AG09319 (cell line): ENCODE results near the gene EPM2A.

Source experiments
- DNase-seq: peaks from one replicate; pipeline ENCODE4 v3.0.0-alpha.2; 2010; ENCODE audit warnings: low read depth; ENCODE audit errors: extremely low read depth
- TF ChIP-seq, protein P1 (sequence below): IDR thresholded peaks from 2 replicates; pipeline ENCODE4 v1.5.1; 2011; ENCODE audit warnings: low read depth, mild to moderate bottlenecking, inconsistent platforms, low read length, moderate library complexity

EPM2A gene

DNA sequence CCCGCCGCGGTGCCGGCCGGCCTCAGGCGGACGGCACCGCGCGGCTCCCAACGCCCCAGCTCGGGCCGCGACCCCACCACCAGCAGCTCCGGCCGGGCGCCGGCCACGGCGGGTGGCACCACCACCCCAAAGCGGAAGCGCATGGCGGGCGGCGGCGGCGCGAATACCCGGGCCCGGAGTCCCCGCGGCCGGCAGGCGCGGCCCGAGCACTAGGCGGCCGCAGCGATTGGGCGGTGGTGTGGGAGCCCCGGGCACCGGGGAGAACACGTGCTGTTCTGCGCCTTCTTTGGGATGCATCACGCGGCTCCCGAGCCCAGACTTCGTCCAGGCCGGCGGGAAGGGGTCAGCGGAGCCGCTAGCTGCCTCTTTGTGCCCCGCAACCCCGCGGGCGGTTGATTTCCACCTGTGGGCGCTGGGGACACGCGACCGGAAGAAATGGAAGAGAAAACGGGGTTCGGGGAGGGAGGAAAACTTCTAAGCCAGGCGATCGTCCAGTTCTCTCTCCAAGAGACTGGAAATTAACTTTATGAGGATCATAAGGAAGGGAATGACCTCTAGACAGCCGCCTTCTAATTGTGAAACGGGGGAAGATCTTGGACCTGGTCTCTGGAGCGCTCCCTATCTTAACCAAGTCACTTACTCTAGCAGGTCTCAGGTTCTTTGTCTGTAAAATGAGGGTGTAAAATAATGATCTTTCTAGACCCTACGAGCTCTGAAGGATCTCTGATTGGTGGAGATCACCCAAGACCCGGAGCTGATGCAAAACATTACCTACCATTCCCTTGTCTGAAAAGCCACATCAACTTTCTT is at the start of gene EPM2A:
Gene EPM2A (minus strand): TSS at position 165 of the 810 bp plus-strand sequence. CDS start 22 bp downstream, at position 143.
- peak; percentile 48 for DNase-seq
- TF ChIP-seq, protein P1, sequence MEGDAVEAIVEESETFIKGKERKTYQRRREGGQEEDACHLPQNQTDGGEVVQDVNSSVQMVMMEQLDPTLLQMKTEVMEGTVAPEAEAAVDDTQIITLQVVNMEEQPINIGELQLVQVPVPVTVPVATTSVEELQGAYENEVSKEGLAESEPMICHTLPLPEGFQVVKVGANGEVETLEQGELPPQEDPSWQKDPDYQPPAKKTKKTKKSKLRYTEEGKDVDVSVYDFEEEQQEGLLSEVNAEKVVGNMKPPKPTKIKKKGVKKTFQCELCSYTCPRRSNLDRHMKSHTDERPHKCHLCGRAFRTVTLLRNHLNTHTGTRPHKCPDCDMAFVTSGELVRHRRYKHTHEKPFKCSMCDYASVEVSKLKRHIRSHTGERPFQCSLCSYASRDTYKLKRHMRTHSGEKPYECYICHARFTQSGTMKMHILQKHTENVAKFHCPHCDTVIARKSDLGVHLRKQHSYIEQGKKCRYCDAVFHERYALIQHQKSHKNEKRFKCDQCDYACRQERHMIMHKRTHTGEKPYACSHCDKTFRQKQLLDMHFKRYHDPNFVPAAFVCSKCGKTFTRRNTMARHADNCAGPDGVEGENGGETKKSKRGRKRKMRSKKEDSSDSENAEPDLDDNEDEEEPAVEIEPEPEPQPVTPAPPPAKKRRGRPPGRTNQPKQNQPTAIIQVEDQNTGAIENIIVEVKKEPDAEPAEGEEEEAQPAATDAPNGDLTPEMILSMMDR: no peak

DNA sequence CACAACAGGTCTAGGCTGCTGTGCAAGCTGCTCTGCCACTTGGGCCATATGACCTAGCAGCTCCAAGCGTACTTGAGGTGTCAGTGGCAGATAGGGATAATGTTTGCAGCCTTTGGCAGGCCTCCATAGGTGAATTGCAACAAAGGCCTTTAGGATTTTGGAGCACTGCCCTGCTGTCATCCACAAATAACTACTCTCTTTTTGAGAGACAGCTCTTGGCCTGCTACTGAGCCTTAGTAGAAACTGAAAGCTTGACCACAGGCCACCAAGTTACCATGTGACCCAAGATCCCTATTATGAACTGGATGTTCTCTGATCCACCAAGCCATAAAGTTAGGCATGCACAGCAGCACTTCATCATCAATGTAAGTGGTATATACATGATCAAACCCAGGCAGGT is 49.4 kb upstream of the EPM2A start:
- TF ChIP-seq, protein P1: no peak
- no peak for DNase-seq

DNA sequence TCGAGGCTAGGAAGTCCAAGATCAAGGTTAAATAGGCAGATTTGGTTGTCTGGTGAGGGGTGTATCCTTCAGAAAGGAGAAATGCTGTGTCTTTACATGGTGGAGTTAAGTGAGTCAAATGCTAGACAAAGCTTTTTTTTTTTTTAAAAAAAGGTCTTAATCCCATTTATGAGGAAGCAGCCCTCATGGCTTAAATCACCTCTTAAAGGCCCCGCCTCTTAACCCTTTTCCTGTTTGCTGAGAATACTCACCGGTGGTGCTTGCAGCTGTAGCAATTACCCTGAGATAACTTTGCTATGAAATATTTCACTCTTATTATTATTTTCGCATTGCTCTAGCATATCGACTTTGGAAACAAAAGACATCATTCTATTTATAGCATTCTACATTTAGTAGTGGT is 48.5 kb upstream of the EPM2A start:
- TF ChIP-seq, protein P1: no peak
- no peak for DNase-seq

DNA sequence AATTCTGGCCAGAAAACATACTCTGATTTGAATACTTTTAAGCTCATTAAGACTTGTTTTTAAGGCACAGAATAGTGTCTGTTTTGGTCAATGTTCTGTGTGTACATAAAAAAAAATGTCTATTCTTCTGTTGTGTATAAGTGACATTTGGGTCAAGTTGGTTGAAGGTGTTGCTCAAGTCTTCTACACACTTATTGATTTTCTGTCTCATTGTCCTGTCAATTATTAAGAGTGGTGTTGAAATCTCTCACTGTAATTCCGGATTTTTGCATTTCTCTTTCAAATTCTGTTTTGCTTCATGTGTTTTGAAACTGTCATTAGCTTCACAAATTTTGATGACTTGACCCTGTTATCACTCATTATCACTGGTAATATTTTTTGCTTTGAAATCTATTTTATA is 37.5 kb upstream of the EPM2A start:
- TF ChIP-seq, protein P1: no peak
- DNase-seq: no peak

DNA sequence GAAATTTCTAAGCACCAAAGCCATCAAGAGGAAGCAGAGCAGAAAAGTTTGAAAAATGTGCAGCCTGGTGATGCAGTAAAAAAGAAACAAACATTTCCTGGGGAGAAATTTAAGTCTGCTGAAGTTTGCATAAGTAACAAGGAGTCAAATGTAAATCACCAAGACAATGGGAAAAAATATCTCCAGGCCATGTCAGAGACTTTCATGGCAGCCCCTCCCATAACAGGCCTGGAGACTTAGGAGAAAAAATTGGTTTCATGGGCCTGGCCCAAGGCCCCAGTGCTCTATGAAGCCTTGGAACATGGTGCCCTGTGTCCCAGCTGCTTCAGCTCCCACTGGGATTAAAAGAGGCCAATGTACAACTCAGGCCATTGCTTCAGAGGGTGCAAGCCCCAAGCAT is 30.1 kb upstream of the EPM2A start:
- DNase-seq: no peak
- TF ChIP-seq, protein P1: no peak

DNA sequence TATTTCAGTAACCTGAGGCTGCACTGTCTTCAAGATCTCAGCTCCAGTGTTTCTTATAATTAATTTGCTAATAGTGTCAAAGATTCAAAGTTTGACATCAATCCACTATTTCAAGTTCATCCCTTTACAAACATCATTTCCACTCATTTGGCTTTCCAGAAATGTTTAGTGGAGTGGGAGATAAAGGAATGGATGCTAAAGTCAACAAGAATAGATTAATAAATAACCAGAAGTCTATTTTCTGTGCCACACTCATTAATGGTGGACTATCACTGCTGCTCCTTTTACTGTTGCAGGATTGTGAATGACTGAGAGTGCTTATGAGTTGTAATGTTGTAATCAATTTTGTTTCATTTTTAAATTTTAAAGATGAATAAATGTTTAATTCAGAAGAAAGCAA is 28.4 kb upstream of the EPM2A start:
- DNase-seq: no peak
- TF ChIP-seq, protein P1: no peak

DNA sequence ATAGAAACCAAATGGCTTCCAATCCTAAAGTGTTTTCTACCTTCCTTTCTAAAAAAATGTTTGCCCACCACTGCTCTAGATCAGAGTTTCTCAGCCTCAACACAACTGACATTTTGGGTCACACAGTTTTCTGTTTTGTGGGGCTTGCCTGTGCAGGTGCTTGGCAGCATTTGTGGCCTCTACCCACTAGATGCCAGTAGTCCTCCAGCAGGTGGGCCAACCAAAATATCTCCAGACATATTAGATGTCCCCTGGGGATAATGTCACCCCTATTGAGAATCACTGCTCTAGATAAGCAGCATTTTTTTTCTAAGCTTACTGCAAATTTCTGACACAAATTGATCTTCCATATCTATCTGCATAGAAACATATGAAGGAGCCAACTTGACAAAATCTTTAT is 26.3 kb upstream of the EPM2A start:
- no peak for DNase-seq
- TF ChIP-seq, protein P1: no peak
